H9 (cell line): ENCODE data around the gene AMOTL1. TPM values are rescaled to one million over a fixed set of nuclear protein-coding genes. Genes with fewer than 3 reads are reported as not detected.

Experiments
- DNase-seq: peaks from one replicate; pipeline ENCODE4 v3.0.0-alpha.2; 2017
- H2AFZ ChIP-seq: one replicate; pipeline ENCODE4 v1.6.1; 2013; ENCODE audit warnings: mild to moderate bottlenecking, low read length, control low read depth, moderate library complexity
- H2AK5ac ChIP-seq: 2 replicates; pipeline ENCODE4 v1.6.1; 2013; ENCODE audit warnings: low read length, control low read depth, mixed read lengths; ENCODE audit not compliant: insufficient read length
- H2BK120ac ChIP-seq: one replicate; pipeline ENCODE4 v1.6.1; 2013; ENCODE audit warnings: low read depth, mild to moderate bottlenecking, low read length, control low read depth, inconsistent platforms; ENCODE audit not compliant: poor library complexity, severe bottlenecking
- H2BK12ac ChIP-seq: 2 replicates; pipeline ENCODE4 v1.6.1; 2013; ENCODE audit warnings: low read length, control low read depth, mixed read lengths, low read depth; ENCODE audit not compliant: insufficient read length
- H2BK15ac ChIP-seq: 2 replicates; pipeline ENCODE4 v1.6.1; 2013; ENCODE audit warnings: low read depth, low read length, control low read depth
- H2BK20ac ChIP-seq: one replicate; pipeline ENCODE4 v1.6.1; 2013; ENCODE audit warnings: low read depth, mild to moderate bottlenecking, low read length, control low read depth, inconsistent platforms; ENCODE audit not compliant: poor library complexity, severe bottlenecking
- H2BK5ac ChIP-seq: 2 replicates; pipeline ENCODE4 v1.6.1; 2013; ENCODE audit warnings: low read length, control low read depth, mixed read lengths; ENCODE audit not compliant: insufficient read length
- H3K14ac ChIP-seq: 2 replicates; pipeline ENCODE4 v1.6.1; 2013; ENCODE audit warnings: low read length, control low read depth; ENCODE audit not compliant: insufficient read depth
- H3K18ac ChIP-seq: 2 replicates; pipeline ENCODE4 v1.6.1; 2013; ENCODE audit warnings: low read depth, mild to moderate bottlenecking, mixed read lengths, low read length, control low read depth; ENCODE audit not compliant: insufficient read length
- H3K23ac ChIP-seq: 2 replicates; pipeline ENCODE4 v1.6.1; 2013; ENCODE audit warnings: low read length, control low read depth, mixed read lengths, low read depth; ENCODE audit not compliant: insufficient read length
- H3K23me2 ChIP-seq: 2 replicates; pipeline ENCODE4 v1.6.1; 2013; ENCODE audit warnings: low read depth, mild to moderate bottlenecking, mixed read lengths, low read length, control low read depth; ENCODE audit not compliant: insufficient read length, poor library complexity, severe bottlenecking
- H3K27ac ChIP-seq: 2 replicates; pipeline ENCODE4 v1.5.1; 2013; ENCODE audit warnings: low read length, control low read depth, mixed read lengths, low read depth; ENCODE audit not compliant: insufficient read length
- H3K27me3 ChIP-seq: 2 replicates; pipeline ENCODE4 v1.6.1; 2013; ENCODE audit warnings: low read length, control low read depth, inconsistent platforms; ENCODE audit not compliant: insufficient read depth
- H3K4ac ChIP-seq: 2 replicates; pipeline ENCODE4 v1.6.1; 2013; ENCODE audit warnings: low read depth, mild to moderate bottlenecking, control low read depth, inconsistent platforms, low read length, moderate library complexity
- H3K4me1 ChIP-seq: 2 replicates; pipeline ENCODE4 v1.6.1; 2013; ENCODE audit warnings: low read length, control low read depth, inconsistent platforms; ENCODE audit not compliant: insufficient read depth
- H3K4me2 ChIP-seq: 2 replicates; pipeline ENCODE4 v1.6.1; 2013; ENCODE audit warnings: low read length, control low read depth, mixed read lengths; ENCODE audit not compliant: insufficient read length, insufficient read depth
- H3K56ac ChIP-seq: 2 replicates; pipeline ENCODE4 v1.6.1; 2013; ENCODE audit warnings: low read depth, mild to moderate bottlenecking, mixed read lengths, low read length, control low read depth; ENCODE audit not compliant: insufficient read length
- H3K79me1 ChIP-seq: 2 replicates; pipeline ENCODE4 v1.6.1; 2013; ENCODE audit warnings: low read depth, mild to moderate bottlenecking, moderate library complexity, low read length, control low read depth, inconsistent platforms; ENCODE audit not compliant: insufficient read depth, poor library complexity, severe bottlenecking
- H3K79me2 ChIP-seq: 2 replicates; pipeline ENCODE4 v1.6.1; 2013; ENCODE audit warnings: low read length, control low read depth, inconsistent platforms; ENCODE audit not compliant: insufficient read depth
- H3K9ac ChIP-seq: 2 replicates; pipeline ENCODE4 v1.6.1; 2013; ENCODE audit warnings: low read length, control low read depth, mixed read lengths; ENCODE audit not compliant: insufficient read length; ENCODE audit errors: extremely low read depth
- H3K9me3 ChIP-seq: one replicate; pipeline ENCODE4 v1.6.1; 2013; ENCODE audit warnings: low read depth, low read length, inconsistent platforms; ENCODE audit not compliant: control insufficient read depth
- H3T11ph ChIP-seq: one replicate; pipeline ENCODE4 v1.6.1; 2013; ENCODE audit warnings: mild to moderate bottlenecking, low read length, control low read depth, inconsistent platforms
- H4K20me1 ChIP-seq: one replicate; pipeline ENCODE4 v1.6.1; 2013; ENCODE audit not compliant: control insufficient read depth, insufficient read length, insufficient read depth
- H4K5ac ChIP-seq: 2 replicates; pipeline ENCODE4 v1.6.1; 2013; ENCODE audit warnings: low read depth, mild to moderate bottlenecking, mixed read lengths, low read length, control low read depth; ENCODE audit not compliant: insufficient read length
- H4K8ac ChIP-seq: replicated peaks from 2 replicates; pipeline ENCODE4 v1.6.1; 2013; ENCODE audit warnings: low read length, control low read depth, mixed read lengths, low read depth; ENCODE audit not compliant: insufficient read length
- H4K91ac ChIP-seq: 2 replicates; pipeline ENCODE4 v1.6.1; 2013; ENCODE audit warnings: low read depth, mild to moderate bottlenecking, moderate library complexity, mixed read lengths, low read length, control low read depth; ENCODE audit not compliant: insufficient read length
- H3K27ac Mint-ChIP-seq, 3 experiments: 2 replicates in 2 of 3; 3 replicates in 1 of 3; pipeline ENCODE4 v1.8.0; 2020 to 2021; ENCODE audit warnings: mixed read lengths in 3 of 3, mild to moderate bottlenecking in 1 of 3, moderate library complexity in 1 of 3
- H3K27me3 Mint-ChIP-seq: 2 replicates; pipeline ENCODE4 v1.8.0; 2021; ENCODE audit warnings: low read depth, mild to moderate bottlenecking, moderate library complexity, mixed read lengths
- H3K36me3 Mint-ChIP-seq, 3 experiments: 2 replicates in 2 of 3; 3 replicates in 1 of 3; pipeline ENCODE4 v1.8.0; 2020 to 2021; ENCODE audit warnings: low read depth in 3 of 3, mixed read lengths in 3 of 3; ENCODE audit not compliant: insufficient read depth in 1 of 3
- H3K4me1 Mint-ChIP-seq, 2 experiments: 2 replicates each; pipeline ENCODE4 v1.8.0; 2020; ENCODE audit warnings: mixed read lengths in 2 of 2
- H3K4me3 Mint-ChIP-seq, 2 experiments: 2 replicates in 1 of 2; 3 replicates in 1 of 2; pipeline ENCODE4 v1.8.0; 2020 to 2021; ENCODE audit warnings: mild to moderate bottlenecking in 2 of 2, mixed read lengths in 2 of 2, moderate library complexity in 1 of 2
- H3K9me3 Mint-ChIP-seq, 2 experiments: 2 replicates in 1 of 2; 3 replicates in 1 of 2; pipeline ENCODE4 v1.8.0; 2020; ENCODE audit warnings: mild to moderate bottlenecking in 2 of 2, mixed read lengths in 2 of 2, moderate library complexity in 1 of 2
- WGBS: extraction: QIAGEN DNeasy Blood & Tissue Kit; methylation state at CpG from one replicate; pipeline ENCODE4 v1.1.7; 2013; ENCODE audit warnings: missing lambda C conversion rate, low lambda C conversion rate, mixed read lengths; ENCODE audit not compliant: insufficient read length; ENCODE audit errors: extremely low coverage; 5-methylcytosine and 5-hydroxymethylcytosine counted together
- total RNA-seq: library from RNA; stranded (reverse); gene quantifications from 2 replicates; pipeline ENCODE4 v1.2.1, GENCODE V29; 2021
- TF ChIP-seq, protein P1 (sequence below): fragments of 200-600 bp; sonication (generic); conservative IDR thresholded peaks from 3 replicates; pipeline ENCODE4 v1.8.0; 2021; ENCODE audit warnings: antibody characterized with exemption, mild to moderate bottlenecking

The AMOTL1 gene
- total RNA-seq, 1 experiment from 2014 or later = 18.5 TPM

DNA sequence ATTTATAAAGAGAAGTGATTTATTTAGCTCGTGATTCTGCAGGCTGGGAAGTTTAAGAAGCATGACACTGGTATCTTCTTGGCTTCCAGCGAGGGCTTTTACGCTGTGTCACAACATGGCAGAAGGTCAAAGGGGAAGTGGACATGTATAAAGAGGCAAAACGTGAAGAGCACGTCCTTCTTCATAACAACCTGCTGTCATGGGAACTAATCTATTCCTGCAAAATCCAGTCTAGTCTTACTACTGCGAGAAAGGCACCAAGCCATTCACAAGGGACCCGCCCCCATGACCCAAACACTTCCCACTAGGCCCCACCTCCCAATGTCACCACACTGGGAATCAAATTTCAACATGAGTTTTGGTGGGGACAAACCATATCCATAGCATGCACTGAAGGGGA, 58.3 kb downstream of the AMOTL1 start:
- no peak overlapping the region for H4K91ac ChIP-seq
- DNase-seq = peak; percentile 38
- H3K79me1 ChIP-seq = no peaks in the 10 kb centered on the region
- Mint-ChIP-seq H3K36me3 (peaks cover 37 to 68% (median 56%) of the 10 kb centered on the region in 3 experiments; a peak in 6 of 7 replicates), H3K4me1 (peaks cover 7 to 8% of the 10 kb centered on the region in 2 experiments), H3K4me3 (no peak overlapping the region), H3K9me3 (no peaks in the 10 kb centered on the region), H3K27me3 (no peaks in the 10 kb centered on the region), H3K27ac (peak overlapping the region in 1 of 3 experiments; percentile 81; a peak in 2 of 7 replicates)
- H3T11ph ChIP-seq = no peak overlapping the region
- H3K79me2 ChIP-seq = no peaks in the 10 kb centered on the region
- H2BK120ac ChIP-seq = no peak overlapping the region
- no peak overlapping the region for H3K56ac ChIP-seq
- H4K8ac ChIP-seq = no peak overlapping the region
- no peak overlapping the region for H2BK5ac ChIP-seq
- no peaks in the 10 kb centered on the region for H3K23me2 ChIP-seq
- no peak overlapping the region for H3K4ac ChIP-seq
- H3K27me3 ChIP-seq = no peaks in the 10 kb centered on the region
- H3K4me2 ChIP-seq = no peak overlapping the region
- no peak overlapping the region for H2AFZ ChIP-seq
- H3K27ac ChIP-seq = no peak overlapping the region
- no peaks in the 10 kb centered on the region for H3K9me3 ChIP-seq
- no peak overlapping the region for H2BK15ac ChIP-seq
- no peak overlapping the region for H3K23ac ChIP-seq
- no peak overlapping the region for H2AK5ac ChIP-seq
- no peak overlapping the region for H3K14ac ChIP-seq
- H3K4me1 ChIP-seq = no peaks in the 10 kb centered on the region
- no peak overlapping the region for H2BK12ac ChIP-seq
- TF ChIP-seq, protein P1, sequence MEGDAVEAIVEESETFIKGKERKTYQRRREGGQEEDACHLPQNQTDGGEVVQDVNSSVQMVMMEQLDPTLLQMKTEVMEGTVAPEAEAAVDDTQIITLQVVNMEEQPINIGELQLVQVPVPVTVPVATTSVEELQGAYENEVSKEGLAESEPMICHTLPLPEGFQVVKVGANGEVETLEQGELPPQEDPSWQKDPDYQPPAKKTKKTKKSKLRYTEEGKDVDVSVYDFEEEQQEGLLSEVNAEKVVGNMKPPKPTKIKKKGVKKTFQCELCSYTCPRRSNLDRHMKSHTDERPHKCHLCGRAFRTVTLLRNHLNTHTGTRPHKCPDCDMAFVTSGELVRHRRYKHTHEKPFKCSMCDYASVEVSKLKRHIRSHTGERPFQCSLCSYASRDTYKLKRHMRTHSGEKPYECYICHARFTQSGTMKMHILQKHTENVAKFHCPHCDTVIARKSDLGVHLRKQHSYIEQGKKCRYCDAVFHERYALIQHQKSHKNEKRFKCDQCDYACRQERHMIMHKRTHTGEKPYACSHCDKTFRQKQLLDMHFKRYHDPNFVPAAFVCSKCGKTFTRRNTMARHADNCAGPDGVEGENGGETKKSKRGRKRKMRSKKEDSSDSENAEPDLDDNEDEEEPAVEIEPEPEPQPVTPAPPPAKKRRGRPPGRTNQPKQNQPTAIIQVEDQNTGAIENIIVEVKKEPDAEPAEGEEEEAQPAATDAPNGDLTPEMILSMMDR = no peak
- H4K20me1 ChIP-seq = no peaks in the 10 kb centered on the region
- no CpG with 5 or more reads among the region's 7 CpGs for WGBS
- H3K18ac ChIP-seq = no peak overlapping the region
- H3K9ac ChIP-seq = no peak overlapping the region
- no peak overlapping the region for H4K5ac ChIP-seq
- no peak overlapping the region for H2BK20ac ChIP-seq
